H1 (cell line): Measurements from ENCODE around the gene CALU. TPM values are rescaled to one million over a fixed set of nuclear protein-coding genes. Genes with fewer than 3 reads are reported as not detected.

ENCODE experiments used
- CTCF ChIA-PET: fragments of 300-600 bp; sonication (Branson Sonifier 250); formaldehyde crosslinking; loops from one replicate; lab custom pipeline; 2021; ENCODE audit not compliant: partially characterized antibody; lab: Charles Lee
- POLR2A ChIA-PET: fragments of 300-600 bp; sonication (Branson Sonifier 250); formaldehyde crosslinking; loops from one replicate; lab custom pipeline; 2021; ENCODE audit warnings: inconsistent platforms; ENCODE audit not compliant: partially characterized antibody; lab: Charles Lee
- DNase-seq, 2 experiments: peaks; one replicate each; pipeline versions ENCODE4 v3.0.0 to v3.0.0-alpha.2; 2010 to 2022; ENCODE audit warnings: low spot score in 2 of 2, low read depth in 1 of 2, mixed read lengths in 1 of 2
- FAIRE-seq: peaks from 2 replicates; lab custom pipeline; 2011; peaks lifted over from hg19 to GRCh38; lab: Jason Lieb, UNC
- H2AFZ ChIP-seq: 2 replicates; pipeline ENCODE4 v1.8.1; 2012; ENCODE audit warnings: low read length, inconsistent platforms
- H2AK5ac ChIP-seq: 2 replicates; pipeline ENCODE4 v1.6.1; 2013; ENCODE audit warnings: low read depth, low read length
- H2BK120ac ChIP-seq: replicated peaks from 2 replicates; pipeline ENCODE3; 2013; ENCODE audit warnings: low read depth, low read length, inconsistent platforms
- H2BK12ac ChIP-seq: 2 replicates; pipeline ENCODE4 v1.6.1; 2013; ENCODE audit warnings: low read depth, low read length
- H2BK15ac ChIP-seq: 2 replicates; pipeline ENCODE4 v1.6.1; 2013; ENCODE audit warnings: low read length
- H2BK20ac ChIP-seq: 2 replicates; pipeline ENCODE4 v1.6.1; 2013; ENCODE audit warnings: low read length
- H2BK5ac ChIP-seq: 2 replicates; pipeline ENCODE4 v1.6.1; 2013; ENCODE audit warnings: low read depth, low read length
- H3K14ac ChIP-seq: 2 replicates; pipeline ENCODE4 v1.6.1; 2013; ENCODE audit warnings: inconsistent platforms; ENCODE audit not compliant: insufficient read length
- H3K18ac ChIP-seq: 2 replicates; pipeline ENCODE4 v1.6.1; 2013; ENCODE audit warnings: low read length; ENCODE audit errors: extremely low read depth
- H3K23ac ChIP-seq: 2 replicates; pipeline ENCODE4 v1.6.1; 2013; ENCODE audit warnings: inconsistent platforms; ENCODE audit not compliant: insufficient read length
- H3K23me2 ChIP-seq: 2 replicates; pipeline ENCODE4 v1.6.1; 2013; ENCODE audit warnings: low read depth, low read length
- H3K27ac ChIP-seq: 2 replicates; pipeline ENCODE4 v1.6.1; 2011; ENCODE audit warnings: low read depth, low read length, inconsistent platforms
- H3K27me3 ChIP-seq, 4 experiments: replicated peaks in 1 of 4; 1 replicate in 1 of 4; 2 replicates in 3 of 4; pipeline versions ENCODE4 v1.6.1 to v1.8.1; 2011 to 2013; ENCODE audit warnings: low read length in 3 of 4, mild to moderate bottlenecking in 3 of 4, inconsistent platforms in 2 of 4, mixed read lengths in 2 of 4, moderate library complexity in 1 of 4; ENCODE audit not compliant: control insufficient read depth in 3 of 4, insufficient read depth in 3 of 4; ENCODE audit errors: extremely low read depth in 1 of 4
- H3K36me3 ChIP-seq, 4 experiments: 2 replicates each; pipeline versions ENCODE4 v1.6.1 to v1.8.1; 2011 to 2013; ENCODE audit warnings: mild to moderate bottlenecking in 4 of 4, low read length in 3 of 4, moderate library complexity in 2 of 4, control low read depth in 1 of 4, inconsistent platforms in 1 of 4; ENCODE audit not compliant: insufficient read depth in 4 of 4, control insufficient read depth in 2 of 4
- H3K4ac ChIP-seq: replicated peaks from 2 replicates; pipeline ENCODE3; 2013; ENCODE audit warnings: low read length, low read depth, mixed read lengths, inconsistent platforms; ENCODE audit not compliant: insufficient read length
- H3K4me1 ChIP-seq, 4 experiments: replicated peaks in 1 of 4; 1 replicate in 1 of 4; 2 replicates in 3 of 4; pipeline versions ENCODE4 v1.6.1 to v1.8.1; 2011 to 2013; ENCODE audit warnings: low read length in 3 of 4, inconsistent platforms in 2 of 4, mixed read lengths in 1 of 4; ENCODE audit not compliant: insufficient read depth in 4 of 4, control insufficient read depth in 3 of 4
- H3K4me2 ChIP-seq, 2 experiments: 2 replicates each; pipeline versions ENCODE4 v1.6.1 to v1.8.1; 2011 to 2013; ENCODE audit warnings: low read depth in 2 of 2, low read length in 2 of 2, control low read depth in 1 of 2, inconsistent platforms in 1 of 2, mild to moderate bottlenecking in 1 of 2; ENCODE audit not compliant: insufficient read depth in 1 of 2
- H3K4me3 ChIP-seq, 4 experiments: fragments of 200-600, 300-600 bp in 1 of 4; sonication (generic), shearing (Covaris generic), sonication (Bioruptor Twin) in 1 of 4; 2 replicates each; pipeline versions ENCODE4 v1.5.1 to v1.8.1; 2011 to 2016; ENCODE audit warnings: low read length in 4 of 4, low read depth in 3 of 4, control low read depth in 2 of 4, inconsistent platforms in 2 of 4, mild to moderate bottlenecking in 2 of 4, mixed read lengths in 1 of 4, moderate library complexity in 1 of 4; ENCODE audit not compliant: insufficient read depth in 2 of 4; ENCODE audit errors: extremely low read depth in 1 of 4
- H3K56ac ChIP-seq: replicated peaks from 2 replicates; pipeline ENCODE3; 2013; ENCODE audit warnings: low read depth, mild to moderate bottlenecking, mixed read lengths, low read length, inconsistent platforms; ENCODE audit not compliant: insufficient read length
- H3K79me1 ChIP-seq: 2 replicates; pipeline ENCODE4 v1.6.1; 2013; ENCODE audit warnings: low read depth, low read length, control low read depth
- H3K79me2 ChIP-seq, 2 experiments: 2 replicates each; pipeline versions ENCODE4 v1.6.1 to v1.8.1; 2012 to 2013; ENCODE audit warnings: low read length in 2 of 2, mild to moderate bottlenecking in 2 of 2, inconsistent platforms in 1 of 2; ENCODE audit not compliant: insufficient read depth in 2 of 2, control insufficient read depth in 1 of 2
- H3K9ac ChIP-seq, 4 experiments: replicated peaks in 1 of 4; 1 replicate in 1 of 4; 2 replicates in 3 of 4; pipeline versions ENCODE4 v1.6.1 to v1.8.1; 2011 to 2013; ENCODE audit warnings: low read depth in 3 of 4, low read length in 3 of 4, control low read depth in 2 of 4, mild to moderate bottlenecking in 2 of 4, moderate library complexity in 2 of 4, inconsistent platforms in 1 of 4; ENCODE audit errors: extremely low read depth in 1 of 4
- H3K9me3 ChIP-seq, 2 experiments: 2 replicates each; pipeline versions ENCODE4 v1.6.1 to v1.8.1; 2012 to 2013; ENCODE audit warnings: mild to moderate bottlenecking in 2 of 2, moderate library complexity in 2 of 2, control low read depth in 1 of 2, inconsistent platforms in 1 of 2, low read depth in 1 of 2, low read length in 1 of 2, mixed read lengths in 1 of 2; ENCODE audit not compliant: insufficient read depth in 2 of 2
- H4K20me1 ChIP-seq, 2 experiments: replicated peaks in 1 of 2; 2 replicates each; pipeline versions ENCODE3 to v1.8.1; 2011 to 2013; ENCODE audit warnings: inconsistent platforms in 2 of 2, low read length in 2 of 2, mild to moderate bottlenecking in 1 of 2; ENCODE audit not compliant: insufficient read depth in 2 of 2, control insufficient read depth in 1 of 2
- H4K5ac ChIP-seq: 2 replicates; pipeline ENCODE4 v1.6.1; 2013; ENCODE audit warnings: low read length, low read depth, mixed read lengths, inconsistent platforms; ENCODE audit not compliant: insufficient read length
- H4K8ac ChIP-seq: 2 replicates; pipeline ENCODE4 v1.8.0; 2013; ENCODE audit warnings: mild to moderate bottlenecking, moderate library complexity, low read length, inconsistent platforms; ENCODE audit not compliant: insufficient read depth; ENCODE audit errors: extremely low read depth
- H4K91ac ChIP-seq: replicated peaks from 2 replicates; pipeline ENCODE3; 2013; ENCODE audit warnings: low read length, mixed read lengths, inconsistent platforms; ENCODE audit not compliant: insufficient read length
- RAD21 ChIP-seq, 2 experiments: IDR thresholded peaks in 1 of 2; conservative IDR thresholded peaks in 1 of 2; 2 replicates each; pipeline ENCODE4 v1.6.1; 2011; ENCODE audit warnings: low read depth in 2 of 2, low read length in 2 of 2, improper control_type of control experiment in 1 of 2, inconsistent platforms in 1 of 2, mild to moderate bottlenecking in 1 of 2, moderate library complexity in 1 of 2
- SP2 ChIP-seq: IDR thresholded peaks from 2 replicates; pipeline ENCODE4 v1.6.1; 2012; ENCODE audit warnings: mild to moderate bottlenecking, low read length, inconsistent platforms
- WGBS, 2 experiments: shearing (Covaris generic) in 1 of 2; methylation state at CpG; one replicate each; pipeline versions ENCODE4 v1.1.6 to v1.1.7; 2013 to 2015; ENCODE audit warnings: low lambda C conversion rate in 2 of 2, mixed read lengths in 2 of 2, inconsistent platforms in 1 of 2, low coverage in 1 of 2, missing lambda C conversion rate in 1 of 2; ENCODE audit not compliant: insufficient replicate concordance in 2 of 2, insufficient coverage in 1 of 2, insufficient read length in 1 of 2; ENCODE audit errors: extremely low coverage in 1 of 2, missing lambda C conversion rate in 1 of 2; 5-methylcytosine and 5-hydroxymethylcytosine counted together
- polyA plus RNA-seq, 7 experiments: library from polyadenylated mRNA; depleted of rRNA in 3 of 7; stranded (reverse) in 5 of 7; unstranded in 2 of 7; fragments of >200 nt in 5 of 7; fragments of 200-250 nt in 2 of 7; gene quantifications; 1 replicate in 5 of 7; 2 replicates in 1 of 7; 4 replicates in 1 of 7; pipeline versions ENCODE4 v1.2.1 to v1.2.3, GENCODE V29; 2011 to 2013; ENCODE audit warnings: missing spikeins in 2 of 7, mixed read lengths in 2 of 7
- total RNA-seq: library from RNA; stranded (reverse); fragmentation: NEBNext Ultra II Directional; extraction: Animal tissue kit (Norgen Biotek cat#: 25700); gene quantifications from 2 replicates; pipeline ENCODE4 v1.2.1, GENCODE V29; 2021

CALU gene
- total and polyA plus RNA-seq, 2 of the 8 experiments (the other 6 are each of a cell fraction or from before 2014, with no cell fraction given): 67.2 to 170 TPM

GRCh38 chr7:128794020-128794419 lies 54.9 kb downstream of the CALU start:
- no peak for DNase-seq
- no peaks in the 10 kb centered on the region for H3K79me2 ChIP-seq
- H3K9ac ChIP-seq: no peak overlapping the region
- no peak overlapping the region for H3K27ac ChIP-seq
- no peak overlapping the region for H3K23ac ChIP-seq
- no peak overlapping the region for H3K14ac ChIP-seq
- no peaks in the 10 kb centered on the region for H3K9me3 ChIP-seq
- peaks cover 8% of the 10 kb centered on the region; the same call in 1 of the 2 replicates for H3K23me2 ChIP-seq
- ChIA-PET CTCF (interaction anchor here (0.8 to 5.8 kb wide), 9 partner anchors 8 to 88 kb away, joined by 3 to 42 read pairs (median 3); partner anchors contain the start of gene ATP6V1F), POLR2A (interaction anchor here (1.0 to 2.4 kb wide), 4 partner anchors 11 to 54 kb away, joined by 3 to 9 read pairs (median 3); partner anchors contain the start of gene CALU)
- no peak overlapping the region for H2AK5ac ChIP-seq
- no peak overlapping the region for H2BK5ac ChIP-seq
- no peak overlapping the region for H2BK20ac ChIP-seq
- H2BK15ac ChIP-seq: no peak overlapping the region
- WGBS, 2 experiments: 87% methylated on average over 3 of the region's 3 CpGs; no CpG with 5 or more reads in 1 of the 2 experiments
- no peak overlapping the region for H4K91ac ChIP-seq
- H3K4me2 ChIP-seq: no peak overlapping the region
- H2BK12ac ChIP-seq: no peak overlapping the region
- no peak overlapping the region for H4K8ac ChIP-seq
- no peak overlapping the region for H2AFZ ChIP-seq
- no peaks in the 10 kb centered on the region for H4K20me1 ChIP-seq
- peaks cover 6 to 11% (median 8%) of the 10 kb centered on the region in 4 experiments for H3K4me1 ChIP-seq
- no peak overlapping the region for H3K4me3 ChIP-seq
- no peak overlapping the region for H4K5ac ChIP-seq
- no peak overlapping the region for H3K56ac ChIP-seq
- no peaks in the 10 kb centered on the region; a peak in 1 of 7 replicates for H3K27me3 ChIP-seq
- peak; percentile 29 to 40; a peak in 3 of 4 replicates for TF ChIP-seq RAD21 (IDR thresholded peaks at IDR 0.05 in 1 of 2, conservative IDR thresholded peaks at IDR 0.05 in 1 of 2; ENCODE audit: low read depth in 2 of 2, low read length in 2 of 2)
- TF ChIP-seq SP2: no peak
- H3K18ac ChIP-seq: no peak overlapping the region
- H3K4ac ChIP-seq: no peak overlapping the region
- H3K36me3 ChIP-seq: peaks cover 0 to 11% (median 2%) of the 10 kb centered on the region in 4 experiments; a peak in 4 of 8 replicates
- no peak for FAIRE-seq
- H2BK120ac ChIP-seq: no peak overlapping the region
- no peaks in the 10 kb centered on the region for H3K79me1 ChIP-seq
